Esophagus muscularis mucosa (tissue), 4 donors: ENCODE results near the gene ATPAF1. TPM values are rescaled to one million over a fixed set of nuclear protein-coding genes. Genes with fewer than 3 reads are reported as not detected.
A peak's percentile ranks its signal among the peaks of the same experiment; 100 is the strongest.

ENCODE experiments used
- DNase-seq: peaks from one replicate; pipeline ENCODE4 v3.0.0-alpha.2; 2017; ENCODE audit errors: extremely low spot score
- H3K27ac ChIP-seq, 4 donors: fragments of 200-600 bp; sonication (generic); replicated peaks in 1 of 4; 1 replicate in 3 of 4; 2 replicates in 1 of 4; pipeline ENCODE4 v1.5.1; 2016 to 2019; ENCODE audit warnings: mild to moderate bottlenecking in 1 of 4
- H3K27me3 ChIP-seq, 4 donors: fragments of 200-600 bp; sonication (generic); one replicate each; pipeline versions ENCODE4 v1.5.1 to v1.6.0; 2016 to 2019
- H3K36me3 ChIP-seq, 4 donors: fragments of 200-600 bp; sonication (generic); one replicate each; pipeline ENCODE4 v1.5.1; 2016 to 2019
- H3K4me1 ChIP-seq, 4 donors: fragments of 200-600 bp; sonication (generic); one replicate each; pipeline ENCODE4 v1.5.1; 2016 to 2019
- H3K4me3 ChIP-seq, 4 donors: fragments of 200-600 bp; sonication (generic); 1 replicate in 2 of 4; 2 replicates in 2 of 4; pipeline ENCODE4 v1.5.1; 2016 to 2019; ENCODE audit warnings: mild to moderate bottlenecking in 4 of 4, moderate library complexity in 1 of 4
- H3K9me3 ChIP-seq, 4 donors: fragments of 200-600 bp; sonication (generic); 1 replicate in 3 of 4; 2 replicates in 1 of 4; pipeline ENCODE4 v1.5.1; 2016 to 2019
- CTCF ChIP-seq, 3 experiments: fragments of 200-600 bp in 2 of 3; fragments of 450-650 bp in 1 of 3; sonication (generic) in 2 of 3; IDR thresholded peaks; one replicate each; pipeline ENCODE4 v1.5.1; 2017 to 2019; ENCODE audit warnings: antibody characterized with exemption in 3 of 3, mild to moderate bottlenecking in 2 of 3, moderate library complexity in 1 of 3
- EP300 ChIP-seq: sonication (generic); formaldehyde crosslinking; IDR thresholded peaks from one replicate; pipeline ENCODE4 v1.6.1; 2017; ENCODE audit warnings: antibody characterized with exemption
- POLR2A ChIP-seq: fragments of 450-650 bp; IDR thresholded peaks from one replicate; pipeline ENCODE4 v1.6.1; 2017; ENCODE audit warnings: antibody characterized with exemption, moderate library complexity, mild to moderate bottlenecking, low read depth
- POLR2AphosphoS5 ChIP-seq, 2 donors: sonication (generic); formaldehyde crosslinking; IDR thresholded peaks; one replicate each; pipeline ENCODE4 v1.6.1; 2017; ENCODE audit warnings: antibody characterized with exemption in 2 of 2
- WGBS: methylation state at CpG from one replicate; pipeline ENCODE4 v1.1.5; 2018; 5-methylcytosine and 5-hydroxymethylcytosine counted together
- intact Hi-C: fragments of 100-400 bp; cut with DNase I; formaldehyde crosslinking; loops from one replicate; pipeline ENCODE4 v1.15.1; 2023
- total RNA-seq, 4 donors: library from RNA; depleted of rRNA; stranded (reverse); fragments of >200 nt; gene quantifications; one replicate each; pipeline versions ENCODE4 v1.1.0 to v1.2.1, GENCODE V29; 2016

Gene ATPAF1
- total RNA-seq, 4 donors from 2014 or later = 64.4 to 88.0 (median 68.5) TPM

DNA sequence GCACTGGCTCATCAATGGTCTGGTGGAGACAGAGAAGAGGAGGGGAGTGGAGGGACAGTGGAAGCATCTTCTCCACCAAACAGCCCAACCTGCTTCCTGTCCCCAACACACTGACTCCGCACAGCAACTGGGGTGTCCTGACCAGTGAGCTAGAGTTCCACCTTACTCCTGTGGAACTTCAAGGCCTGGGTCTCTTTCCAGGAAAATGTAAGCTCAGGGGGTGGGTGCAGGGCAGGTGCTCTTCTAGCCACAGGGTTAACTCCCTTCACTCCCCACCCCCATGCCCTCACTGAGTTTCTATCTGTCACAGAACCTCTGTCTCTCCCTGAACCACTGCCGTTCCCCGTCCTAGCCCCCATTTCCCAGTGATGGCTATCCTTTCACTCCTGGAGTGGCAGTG lies 52.4 kb downstream of the ATPAF1 start:
- Histone ChIP-seq H3K9me3 (no peaks in the 10 kb centered on the region), H3K27ac (peak overlapping the region; percentile 94 to 97 (median 95)), H3K4me3 (peak overlapping the region; percentile 83 to 99 (median 86)), H3K4me1 (peaks cover 55 to 63% (median 61%) of the 10 kb centered on the region in 4 donors), H3K36me3 (peaks cover 0 to 22% (median 14%) of the 10 kb centered on the region in 4 donors), H3K27me3 (no peaks in the 10 kb centered on the region)
- intact Hi-C loops = loop anchor here (5.0 kb wide), 1 partner anchor 52 kb away; the partner anchor contains the start of gene ATPAF1
- WGBS = 22% methylated on average over 2 of the region's 3 CpGs
- no peak for DNase-seq
- TF ChIP-seq POLR2A (no peak), POLR2AphosphoS5 (IDR thresholded peaks at IDR 0.05) (no peak), EP300 (no peak), CTCF (IDR thresholded peaks at IDR 0.05) (no peak)

DNA sequence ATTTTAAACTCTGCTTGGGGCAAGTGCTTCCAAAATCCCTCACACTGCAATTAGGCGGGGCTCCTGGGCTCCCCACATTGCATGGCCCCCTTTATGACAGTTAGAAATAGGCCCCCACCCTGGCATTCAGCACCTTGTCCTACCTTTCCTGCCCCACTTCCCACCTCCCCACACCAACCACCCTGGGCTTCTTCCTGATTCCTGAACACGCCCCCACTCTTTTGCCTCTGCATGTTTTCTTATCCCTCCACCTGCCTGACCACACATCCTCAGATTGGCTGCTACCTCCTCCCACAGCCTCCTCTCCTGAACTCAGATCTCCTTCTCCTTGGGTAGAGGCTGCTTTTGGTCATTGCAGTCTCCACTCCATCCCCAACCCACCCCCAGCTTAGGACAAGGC lies 53.1 kb downstream of the ATPAF1 start:
- intact Hi-C loops = loop anchor here (5.0 kb wide), 1 partner anchor 52 kb away; the partner anchor contains the start of gene ATPAF1
- DNase-seq = no peak
- Histone ChIP-seq H3K27me3 (no peaks in the 10 kb centered on the region), H3K9me3 (no peaks in the 10 kb centered on the region), H3K36me3 (peaks cover 2 to 29% (median 17%) of the 10 kb centered on the region in 4 donors), H3K4me3 (peak overlapping the region; percentile 83 to 99 (median 86)), H3K4me1 (peaks cover 55 to 68% (median 61%) of the 10 kb centered on the region in 4 donors), H3K27ac (peak overlapping the region; percentile 94 to 97 (median 95))
- no peak for TF ChIP-seq POLR2A
- TF ChIP-seq CTCF (IDR thresholded peaks at IDR 0.05) = no peak
- no peak for TF ChIP-seq POLR2AphosphoS5 (IDR thresholded peaks at IDR 0.05)
- TF ChIP-seq EP300 = no peak
- WGBS = 87% methylated on average over 2 of the region's 2 CpGs

GRCh38 chr1:46614604-46614984 lies 53.6 kb downstream of the ATPAF1 start:
- Histone ChIP-seq H3K27ac (peak overlapping the region; percentile 94 to 97 (median 95)), H3K36me3 (peaks cover 7 to 33% (median 22%) of the 10 kb centered on the region in 4 donors), H3K4me1 (peaks cover 55 to 68% (median 61%) of the 10 kb centered on the region in 4 donors), H3K27me3 (no peaks in the 10 kb centered on the region), H3K9me3 (no peaks in the 10 kb centered on the region), H3K4me3 (peak overlapping the region in 1 of 4 donors; percentile 84)
- TF ChIP-seq CTCF (IDR thresholded peaks at IDR 0.05) = no peak
- TF ChIP-seq POLR2A = no peak
- TF ChIP-seq POLR2AphosphoS5 (IDR thresholded peaks at IDR 0.05) = no peak
- DNase-seq = no peak
- WGBS = 83% methylated on average over 2 of the region's 2 CpGs
- intact Hi-C loops = no loop called here

DNA sequence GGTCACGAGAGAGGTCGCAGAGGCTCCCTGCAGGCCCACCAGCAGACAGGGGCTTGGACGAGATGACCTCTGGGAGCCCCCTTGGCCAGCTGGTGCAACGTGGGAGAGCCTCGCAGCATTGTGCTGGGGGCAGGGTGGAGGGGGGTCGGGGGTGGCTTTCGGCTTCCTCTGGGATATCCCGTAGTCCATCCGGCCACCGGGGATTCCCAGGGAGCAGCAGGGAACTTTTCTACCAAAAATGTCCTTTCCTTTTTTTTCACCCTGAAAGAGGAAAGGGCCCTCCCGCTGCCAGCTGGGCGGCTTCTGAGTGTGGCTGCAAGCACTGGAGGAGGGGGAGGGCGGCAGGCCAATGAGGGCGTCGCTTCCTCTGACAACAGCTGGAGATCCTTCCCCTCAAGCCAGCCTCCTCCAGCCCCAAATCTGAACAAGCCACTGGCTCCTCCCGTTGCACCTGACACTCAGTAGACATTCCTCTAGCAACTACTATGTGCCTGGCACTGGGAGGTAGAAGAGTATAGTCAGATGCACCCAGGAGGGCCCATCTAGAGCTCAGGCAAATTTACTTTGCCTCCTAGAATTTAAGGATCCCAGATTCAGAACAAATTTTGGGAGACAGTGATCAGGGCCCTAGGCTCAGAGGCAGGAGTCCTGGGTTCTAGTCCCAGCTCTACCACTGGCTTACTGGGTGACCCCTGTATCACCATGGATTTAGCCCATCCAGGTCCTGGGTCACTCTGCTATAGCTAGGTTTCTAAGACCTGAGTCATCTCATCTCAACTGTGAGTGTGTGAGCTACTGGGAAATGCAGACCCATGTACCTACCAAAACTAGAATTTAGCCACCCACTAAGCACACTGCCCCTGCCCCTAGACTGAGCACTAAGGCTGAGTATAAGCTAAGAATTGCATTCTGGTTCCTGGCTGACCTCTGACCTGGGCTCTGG lies 54.2 kb downstream of the ATPAF1 start:
- 14% methylated on average over 11 of the region's 16 CpGs for whole genome bisulfite sequencing
- H3K27me3 ChIP-seq = no peaks in the 10 kb centered on the region
- peaks cover 14 to 40% (median 28%) of the 10 kb centered on the region in 4 donors for H3K36me3 ChIP-seq
- peak overlapping the region; percentile 94 to 97 (median 95) for H3K27ac ChIP-seq
- TF ChIP-seq EP300 (no peak), POLR2AphosphoS5 (IDR thresholded peaks at IDR 0.05) (peak; percentile 66 to 88)
- H3K4me1 ChIP-seq = peaks cover 55 to 68% (median 61%) of the 10 kb centered on the region in 4 donors
- H3K4me3 ChIP-seq = peak overlapping the region; percentile 44 to 55 (median 46)
- intact Hi-C loops = no loop called here
- peak; percentile 97 for DNase-seq
- no peaks in the 10 kb centered on the region for H3K9me3 ChIP-seq

DNA sequence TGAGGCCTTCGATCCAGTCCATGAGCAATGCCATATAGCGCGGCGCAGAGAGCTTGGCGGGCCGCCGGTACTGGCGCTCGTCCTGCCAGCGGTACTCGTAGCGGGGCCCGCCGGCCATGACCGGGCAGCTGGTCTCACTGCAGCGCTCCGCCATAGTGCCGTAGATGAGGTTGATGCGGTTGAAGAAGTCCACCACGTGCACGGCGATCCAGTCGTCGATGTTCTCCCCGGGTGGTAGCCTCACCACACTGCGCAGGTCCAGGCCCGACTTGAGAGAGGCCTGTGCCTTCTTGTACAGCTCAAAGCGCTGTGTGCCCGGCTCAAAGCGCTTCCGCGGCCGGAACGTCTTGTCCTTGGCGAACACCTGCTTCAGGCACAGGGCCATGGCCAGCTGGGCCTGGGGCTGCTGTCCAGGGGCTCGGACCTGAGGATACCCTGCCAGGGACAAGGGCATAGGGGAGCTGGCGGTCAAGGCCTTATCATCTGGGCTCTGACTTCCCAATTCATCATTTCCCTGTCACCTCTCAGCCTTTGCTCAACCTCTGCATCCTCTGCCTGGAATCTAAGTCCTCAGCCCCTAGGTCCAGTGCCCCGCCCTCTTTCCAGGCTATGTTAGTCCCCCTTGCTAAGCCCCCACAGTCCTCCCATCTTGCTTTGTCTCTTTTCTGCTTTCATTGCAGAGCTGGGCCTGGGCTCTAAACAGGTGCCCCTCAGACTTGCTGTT lies 55.1 kb downstream of the ATPAF1 start:
- WGBS = 90% methylated on average over 38 of the region's 38 CpGs
- Histone ChIP-seq H3K27me3 (no peaks in the 10 kb centered on the region), H3K9me3 (no peaks in the 10 kb centered on the region), H3K4me1 (peaks cover 57 to 68% (median 62%) of the 10 kb centered on the region in 4 donors), H3K36me3 (peaks cover 22 to 48% (median 37%) of the 10 kb centered on the region in 4 donors), H3K4me3 (peak overlapping the region; percentile 44 to 55 (median 46)), H3K27ac (peak overlapping the region; percentile 71 to 95 (median 94))
- intact Hi-C loops = no loop called here
- TF ChIP-seq POLR2AphosphoS5 (IDR thresholded peaks at IDR 0.05) = no peak
- no peak for TF ChIP-seq CTCF (IDR thresholded peaks at IDR 0.05)
- no peak for TF ChIP-seq POLR2A
- no peak for TF ChIP-seq EP300
- DNase-seq = no peak
